ENCODE data around the gene LRMDA.
A peak's percentile ranks its signal among the peaks of the same experiment; 100 is the strongest.

LRMDA gene

GRCh38 chr10:75540981-75541380, 109.6 kb downstream of the LRMDA start:
- no peak for TF ChIP-seq ZNF792 (tag by site-specific recombination; IDR thresholded peaks at IDR 0.05)
- no peak for TF ChIP-seq ZNF19 (tag by site-specific recombination; IDR thresholded peaks at IDR 0.05; ENCODE audit: low read depth)
- no peak for TF ChIP-seq ZNF404 (tag by site-specific recombination; IDR thresholded peaks at IDR 0.05)
- TF ChIP-seq, protein P1, sequence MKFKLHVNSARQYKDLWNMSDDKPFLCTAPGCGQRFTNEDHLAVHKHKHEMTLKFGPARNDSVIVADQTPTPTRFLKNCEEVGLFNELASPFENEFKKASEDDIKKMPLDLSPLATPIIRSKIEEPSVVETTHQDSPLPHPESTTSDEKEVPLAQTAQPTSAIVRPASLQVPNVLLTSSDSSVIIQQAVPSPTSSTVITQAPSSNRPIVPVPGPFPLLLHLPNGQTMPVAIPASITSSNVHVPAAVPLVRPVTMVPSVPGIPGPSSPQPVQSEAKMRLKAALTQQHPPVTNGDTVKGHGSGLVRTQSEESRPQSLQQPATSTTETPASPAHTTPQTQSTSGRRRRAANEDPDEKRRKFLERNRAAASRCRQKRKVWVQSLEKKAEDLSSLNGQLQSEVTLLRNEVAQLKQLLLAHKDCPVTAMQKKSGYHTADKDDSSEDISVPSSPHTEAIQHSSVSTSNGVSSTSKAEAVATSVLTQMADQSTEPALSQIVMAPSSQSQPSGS (tag by site-specific recombination; IDR thresholded peaks at IDR 0.05; ENCODE audit: low read depth): no peak
- Histone ChIP-seq H3K4me1 (ENCODE audit: control insufficient read depth, insufficient read depth, low read length) (peaks cover 7% of the 10 kb centered on the region; the same call in 1 of the 2 replicates), H3K27ac (ENCODE audit: extremely low read depth, low read depth, low read length) (no peak overlapping the region), H3K36me3 (ENCODE audit: control insufficient read depth in 2 of 2, insufficient read depth in 1 of 2, low read length in 2 of 2) (no peaks in the 10 kb centered on the region), H3K4me3 (ENCODE audit: low read depth, low read length) (no peak overlapping the region), H3K9me3 (ENCODE audit: control insufficient read depth, insufficient read depth, low read depth, low read length) (no peaks in the 10 kb centered on the region)
- ChIA-PET POLR2A (no interaction called here), CTCF (no interaction called here)

GRCh38 chr10:75541411-75541810, 110.0 kb downstream of the LRMDA start:
- CTCF ChIA-PET: no interaction called here
- H3K9me3 ChIP-seq (ENCODE audit: control insufficient read depth, insufficient read depth, low read depth, low read length): no peaks in the 10 kb centered on the region
- H3K36me3 ChIP-seq (ENCODE audit: control insufficient read depth in 2 of 2, insufficient read depth in 1 of 2, low read length in 2 of 2): no peaks in the 10 kb centered on the region
- no peak overlapping the region for H3K27ac ChIP-seq (ENCODE audit: extremely low read depth, low read depth, low read length)
- H3K4me3 ChIP-seq (ENCODE audit: low read depth, low read length): no peak overlapping the region
- H3K4me1 ChIP-seq (ENCODE audit: control insufficient read depth, insufficient read depth, low read length): peaks cover 7% of the 10 kb centered on the region; the same call in 1 of the 2 replicates
- POLR2A ChIA-PET: no interaction called here
- TF ChIP-seq ZFP3 (tag by site-specific recombination; IDR thresholded peaks at IDR 0.05; ENCODE audit: low read depth) (no peak), PRDM6 (tag by site-specific recombination; IDR thresholded peaks at IDR 0.05) (peak; percentile 70)

- Histone ChIP-seq H3K9me3 (ENCODE audit: control insufficient read depth, insufficient read depth, low read depth, low read length) (no peaks in the 10 kb centered on the region), H3K4me3 (ENCODE audit: low read depth, low read length) (no peak overlapping the region), H3K4me1 (ENCODE audit: control insufficient read depth, insufficient read depth, low read length) (peaks cover 7% of the 10 kb centered on the region; the same call in 1 of the 2 replicates), H3K27ac (ENCODE audit: extremely low read depth, low read depth, low read length) (no peak overlapping the region), H3K36me3 (ENCODE audit: control insufficient read depth in 2 of 2, insufficient read depth in 1 of 2, low read length in 2 of 2) (no peaks in the 10 kb centered on the region)
- POLR2A ChIA-PET: no interaction called here
- TF ChIP-seq ZNF548 (tag by site-specific recombination; IDR thresholded peaks at IDR 0.05) (no peak), ZNF23 (tag by site-specific recombination; IDR thresholded peaks at IDR 0.05; ENCODE audit: borderline replicate concordance) (no peak), ZNF747 (tag by site-specific recombination; IDR thresholded peaks at IDR 0.05) (no peak), ZNF362 (tag by site-specific recombination; IDR thresholded peaks at IDR 0.05) (no peak), ZNF555 (tag by site-specific recombination; conservative IDR thresholded peaks at IDR 0.05) (no peak), YY1 (tag by site-specific recombination; IDR thresholded peaks at IDR 0.05) (no peak), ZFP3 (tag by site-specific recombination; IDR thresholded peaks at IDR 0.05; ENCODE audit: low read depth) (no peak), ZNF48 (tag by site-specific recombination; IDR thresholded peaks at IDR 0.05) (no peak)
- CTCF ChIA-PET: no interaction called here
These were observed 110.7 kb downstream of the LRMDA start for GRCh38 chr10:75542084-75542483.

- H3K9me3 ChIP-seq (ENCODE audit: control insufficient read depth, insufficient read depth, low read depth, low read length): no peaks in the 10 kb centered on the region
- H3K4me3 ChIP-seq (ENCODE audit: low read depth, low read length): no peak overlapping the region
- H3K4me1 ChIP-seq (ENCODE audit: control insufficient read depth, insufficient read depth, low read length): peaks cover 12% of the 10 kb centered on the region; the same call in 1 of the 2 replicates
- CTCF ChIA-PET: no interaction called here
- H3K27ac ChIP-seq (ENCODE audit: extremely low read depth, low read depth, low read length): no peak overlapping the region
- no peaks in the 10 kb centered on the region for H3K36me3 ChIP-seq (ENCODE audit: control insufficient read depth in 2 of 2, insufficient read depth in 1 of 2, low read length in 2 of 2)
- POLR2A ChIA-PET: no interaction called here
- TF ChIP-seq ZNF114 (tag by site-specific recombination; IDR thresholded peaks at IDR 0.05) (no peak), ZNF600 (tag by site-specific recombination; IDR thresholded peaks at IDR 0.05) (peak; percentile 72), KLF7 (tag by site-specific recombination; IDR thresholded peaks at IDR 0.05; ENCODE audit: borderline replicate concordance) (no peak), ZNF112 (tag by site-specific recombination; IDR thresholded peaks at IDR 0.05) (no peak), ZFP37 (tag by site-specific recombination; IDR thresholded peaks at IDR 0.05) (no peak), HOXC10 (CRISPR knock-in tag; IDR thresholded peaks at IDR 0.05) (no peak), ZSCAN30 (tag by site-specific recombination; IDR thresholded peaks at IDR 0.05) (0 out of 2 replicates have a peak, but pooled peaks have one; percentile 15), OVOL3 (tag by site-specific recombination; IDR thresholded peaks at IDR 0.05) (no peak), SP7 (tag by site-specific recombination; IDR thresholded peaks at IDR 0.05) (peak; percentile 74)
- TF ChIP-seq, protein P2, sequence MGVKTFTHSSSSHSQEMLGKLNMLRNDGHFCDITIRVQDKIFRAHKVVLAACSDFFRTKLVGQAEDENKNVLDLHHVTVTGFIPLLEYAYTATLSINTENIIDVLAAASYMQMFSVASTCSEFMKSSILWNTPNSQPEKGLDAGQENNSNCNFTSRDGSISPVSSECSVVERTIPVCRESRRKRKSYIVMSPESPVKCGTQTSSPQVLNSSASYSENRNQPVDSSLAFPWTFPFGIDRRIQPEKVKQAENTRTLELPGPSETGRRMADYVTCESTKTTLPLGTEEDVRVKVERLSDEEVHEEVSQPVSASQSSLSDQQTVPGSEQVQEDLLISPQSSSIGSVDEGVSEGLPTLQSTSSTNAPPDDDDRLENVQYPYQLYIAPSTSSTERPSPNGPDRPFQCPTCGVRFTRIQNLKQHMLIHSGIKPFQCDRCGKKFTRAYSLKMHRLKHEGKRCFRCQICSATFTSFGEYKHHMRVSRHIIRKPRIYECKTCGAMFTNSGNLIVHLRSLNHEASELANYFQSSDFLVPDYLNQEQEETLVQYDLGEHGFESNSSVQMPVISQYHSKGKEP (tag by site-specific recombination; IDR thresholded peaks at IDR 0.05): 0 out of 2 replicates have a peak, but pooled peaks have one; percentile 31
These were observed 111.5 kb downstream of the LRMDA start for GRCh38 chr10:75542906-75543305.
